ENCODE measurements around the gene FAM131A. TPM values are rescaled to one million over a fixed set of nuclear protein-coding genes. Genes with fewer than 3 reads are reported as not detected.

FAM131A gene
- total RNA-seq, 4 donors from 2014 or later: 7.4 to 20.2 (median 10.4) TPM

DNA sequence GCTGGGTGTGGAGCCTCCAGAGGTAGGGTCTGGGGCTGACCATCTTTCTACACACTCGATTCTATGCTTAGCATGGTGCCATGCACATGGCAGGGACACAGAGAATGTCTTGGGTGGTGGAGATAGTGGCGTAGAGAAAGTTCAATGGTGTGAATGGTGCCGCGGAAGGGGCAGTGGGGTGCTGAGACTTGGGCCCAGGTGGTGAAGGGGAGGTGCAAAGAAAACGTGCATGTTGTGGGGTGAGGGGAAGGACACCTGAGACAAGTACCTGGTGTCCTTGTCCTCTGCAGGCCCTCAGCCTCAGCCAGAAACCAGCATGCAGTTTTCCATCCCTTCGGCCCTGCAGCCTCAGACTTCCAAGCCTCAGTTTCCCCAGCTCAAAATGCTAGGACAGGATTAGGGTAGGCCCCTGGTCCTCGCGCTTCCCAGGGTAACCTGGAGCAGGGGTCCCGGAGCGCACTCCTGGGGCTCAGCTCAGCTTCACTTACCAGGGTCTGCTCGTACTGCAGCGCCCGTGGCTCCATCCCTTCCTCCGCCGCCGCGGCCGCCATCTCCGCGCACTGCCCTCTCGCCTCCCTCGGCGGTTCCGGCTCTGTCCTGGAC lies 23.6 kb downstream of the FAM131A start:
- no peaks in the 10 kb centered on the region for H3K27me3 ChIP-seq
- H3K36me3 ChIP-seq: peaks cover 0 to 40% (median 0%) of the 10 kb centered on the region in 3 donors
- no peak for TF ChIP-seq POLR2A (IDR thresholded peaks at IDR 0.05)
- TF ChIP-seq CTCF (IDR thresholded peaks at IDR 0.05): no peak
- peak overlapping the region; percentile 97 to 99 (median 98) for H3K27ac ChIP-seq
- 11 to 32% methylated on average over 5 to 15 of the region's 24 CpGs for WGBS, 2 donors
- peak overlapping the region; percentile 64 to 94 (median 86) for H3K4me3 ChIP-seq
- DNase-seq: no peak
- intact Hi-C loops (cut with DNase I): no loop called here
- H3K4me1 ChIP-seq: peaks cover 16 to 42% (median 21%) of the 10 kb centered on the region in 3 donors
- H3K9me3 ChIP-seq: no peaks in the 10 kb centered on the region

DNA sequence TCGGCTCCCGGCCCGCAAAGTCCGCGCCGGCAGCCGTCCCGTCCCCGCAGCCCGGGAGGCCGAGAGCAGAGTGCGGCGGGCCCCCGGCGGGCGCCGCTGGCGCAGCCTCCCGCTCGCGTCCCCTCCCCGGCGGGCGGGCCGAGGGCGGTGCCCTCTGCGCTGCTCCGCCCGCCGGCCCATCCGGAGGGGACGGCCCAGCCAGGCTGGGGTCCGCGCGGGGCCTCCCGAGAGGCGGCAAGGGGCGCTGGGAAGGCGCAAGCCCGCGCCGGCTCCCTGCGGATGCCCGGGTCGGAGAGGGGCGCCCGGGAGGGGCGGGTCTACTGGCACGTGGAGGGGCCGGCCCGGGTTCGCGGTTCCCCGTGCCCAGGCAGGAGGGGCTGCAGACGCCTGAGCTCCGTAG lies 24.1 kb downstream of the FAM131A start, which contains the start of the genes CLCN2 and POLR2H:
Gene CLCN2 (minus strand): TSS at position 74 of the 400 bp plus-strand sequence. CDS start 126 bp downstream, outside the sequence.
Gene POLR2H (plus strand): TSS at position 179 of the 400 bp plus-strand sequence. CDS start 1,783 bp downstream, outside the sequence.
- Histone ChIP-seq H3K27ac (peak within 1 kb of the TSS; percentile 97 to 99 (median 98)), H3K27me3 (no peaks in the 10 kb centered on the region), H3K4me1 (peaks cover 16 to 42% (median 21%) of the 10 kb centered on the region in 3 donors), H3K4me3 (peak within 1 kb of the TSS; percentile 64 to 94 (median 86)), H3K9me3 (no peaks in the 10 kb centered on the region), H3K36me3 (peaks cover 0 to 40% (median 0%) of the 10 kb centered on the region in 3 donors)
- WGBS, 2 donors: no CpG with 5 or more reads among the region's 56 CpGs
- TF ChIP-seq CTCF (IDR thresholded peaks at IDR 0.05) (no peak), POLR2A (IDR thresholded peaks at IDR 0.05) (peak in 2 of 4 donors; percentile 62 to 84)
- no peak for DNase-seq
- intact Hi-C loops (cut with DNase I): no loop called here

- Histone ChIP-seq H3K27ac (peak overlapping the region; percentile 97 to 99 (median 98)), H3K36me3 (peaks cover 0 to 40% (median 0%) of the 10 kb centered on the region in 3 donors), H3K4me3 (peak overlapping the region; percentile 64 to 94 (median 86)), H3K4me1 (peaks cover 16 to 42% (median 21%) of the 10 kb centered on the region in 3 donors), H3K9me3 (no peaks in the 10 kb centered on the region), H3K27me3 (no peaks in the 10 kb centered on the region)
- DNase-seq: peak; percentile 15
- intact Hi-C loops (cut with DNase I): no loop called here
- 0 to 5% methylated on average over 12 to 15 of the region's 38 CpGs for WGBS, 2 donors
- TF ChIP-seq CTCF (IDR thresholded peaks at IDR 0.05) (no peak), POLR2A (IDR thresholded peaks at IDR 0.05) (peak in 2 of 4 donors; percentile 15 to 30)
These were observed 24.7 kb downstream of the FAM131A start for GRCh38 chr3:184361932-184362667.

DNA sequence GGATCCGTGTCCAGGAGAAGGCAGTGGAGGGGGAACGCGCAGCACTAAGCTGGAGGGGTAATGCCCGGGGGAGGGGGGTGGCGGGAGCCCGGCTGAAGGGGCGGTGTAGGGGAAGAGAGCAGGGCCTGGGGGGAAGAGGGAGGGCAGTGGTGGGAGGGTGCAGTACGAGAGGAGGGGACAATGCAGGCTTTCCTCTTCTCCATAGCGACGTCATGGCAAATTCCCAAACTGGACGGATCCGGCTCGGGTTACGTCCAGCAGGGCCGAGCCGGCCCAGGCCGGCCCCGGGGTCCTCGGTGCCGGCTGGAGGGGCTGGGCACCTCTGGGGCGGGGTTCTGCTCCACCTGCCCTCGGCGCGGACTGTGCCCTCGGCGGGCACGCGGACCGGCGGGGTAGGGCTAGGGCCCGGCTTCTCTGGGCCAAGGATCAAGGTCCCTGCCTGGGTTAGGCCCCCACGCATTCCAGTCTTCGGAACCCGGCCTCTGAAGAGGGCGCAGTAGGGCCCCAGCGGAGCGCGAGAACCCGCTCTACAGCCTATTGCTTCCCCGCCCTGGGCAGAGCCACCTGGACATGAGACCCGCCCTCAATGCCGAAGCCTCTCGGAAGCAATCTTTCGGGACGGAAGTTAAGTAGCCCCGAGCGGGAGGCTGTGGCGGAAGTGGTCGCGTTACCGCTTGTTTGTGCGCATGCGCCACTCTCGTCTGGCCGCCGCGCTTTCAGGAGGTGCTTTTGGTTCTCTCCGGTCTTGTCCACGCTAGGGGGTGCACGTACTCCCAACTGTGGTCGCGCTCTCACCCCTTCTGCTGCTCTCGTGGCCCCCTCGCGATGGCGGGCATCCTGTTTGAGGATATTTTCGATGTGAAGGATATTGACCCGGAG lies 25.5 kb downstream of the FAM131A start:
- H3K9me3 ChIP-seq: no peaks in the 10 kb centered on the region
- H3K4me1 ChIP-seq: peaks cover 16 to 42% (median 21%) of the 10 kb centered on the region in 3 donors
- DNase-seq: peak; percentile 73
- H3K27me3 ChIP-seq: no peaks in the 10 kb centered on the region
- 0% methylated on average over 5 to 28 of the region's 68 CpGs for WGBS, 2 donors
- peak overlapping the region; percentile 64 to 94 (median 86) for H3K4me3 ChIP-seq
- TF ChIP-seq POLR2A (IDR thresholded peaks at IDR 0.05) (peak in 3 of 4 donors; percentile 64 to 84 (median 82)), CTCF (IDR thresholded peaks at IDR 0.05) (peak; percentile 26 to 55 (median 36))
- intact Hi-C loops (cut with DNase I): no loop called here
- H3K36me3 ChIP-seq: peaks cover 0 to 40% (median 2%) of the 10 kb centered on the region in 3 donors
- H3K27ac ChIP-seq: peak overlapping the region; percentile 97 to 99 (median 98)
